Testis (tissue), 2 donors: ENCODE measurements around the gene STXBP2.

Experiments used
- CTCF ChIP-seq, 3 experiments: fragments of 450-650 bp in 2 of 3; fragments of 200-600 bp in 1 of 3; sonication (generic) in 1 of 3; IDR thresholded peaks; one replicate each; pipeline ENCODE4 v1.5.1; 2016 to 2019; ENCODE audit warnings: antibody characterized with exemption in 3 of 3, mild to moderate bottlenecking in 2 of 3, moderate library complexity in 1 of 3
- POLR2A ChIP-seq: fragments of 450-650 bp; IDR thresholded peaks from one replicate; pipeline ENCODE4 v1.6.1; 2017; ENCODE audit warnings: antibody characterized with exemption, mild to moderate bottlenecking, moderate library complexity

- no peak for TF ChIP-seq CTCF (IDR thresholded peaks at IDR 0.05)
- no peak for TF ChIP-seq POLR2A
Observed at GRCh38 chr19:7643031-7643415, 6.1 kb downstream of the STXBP2 start.
